ENCODE results near the gene GIPC2.
A peak's percentile ranks its signal among the peaks of the same experiment; 100 is the strongest.
"Not testable (repeated sequence)": the region's sequence is repeated elsewhere in the genome, so short reads cannot be mapped to it uniquely, and the experiment has no call there.

GIPC2 gene

DNA sequence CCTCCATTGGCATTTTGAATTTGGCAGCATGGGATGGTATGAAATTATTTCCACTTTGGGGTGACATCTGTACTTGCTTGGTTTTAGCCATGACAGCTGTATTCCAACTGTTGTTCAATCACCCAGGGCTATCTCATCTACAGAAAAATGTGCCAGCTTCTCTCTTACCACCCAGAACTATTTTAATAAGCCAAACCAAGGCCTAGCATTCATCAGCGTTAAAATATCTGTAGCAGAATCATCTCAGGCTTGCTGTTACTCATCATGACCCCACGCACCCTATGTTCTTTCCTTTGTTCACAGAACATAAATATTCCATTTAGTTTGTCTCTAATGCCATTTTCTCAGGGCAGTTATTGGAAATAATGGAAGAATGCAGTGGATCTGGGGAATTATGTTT, 49.8 kb downstream of the GIPC2 start:
- DNase-seq (ENCODE audit: low spot score), result no peak

- no peak for DNase-seq (ENCODE audit: low spot score)
These were observed 50.3 kb downstream of the GIPC2 start for GRCh38 chr1:78096017-78096416.

GRCh38 chr1:78096976-78097375, 51.2 kb downstream of the GIPC2 start:
- DNase-seq (ENCODE audit: low spot score), result no peak

DNA sequence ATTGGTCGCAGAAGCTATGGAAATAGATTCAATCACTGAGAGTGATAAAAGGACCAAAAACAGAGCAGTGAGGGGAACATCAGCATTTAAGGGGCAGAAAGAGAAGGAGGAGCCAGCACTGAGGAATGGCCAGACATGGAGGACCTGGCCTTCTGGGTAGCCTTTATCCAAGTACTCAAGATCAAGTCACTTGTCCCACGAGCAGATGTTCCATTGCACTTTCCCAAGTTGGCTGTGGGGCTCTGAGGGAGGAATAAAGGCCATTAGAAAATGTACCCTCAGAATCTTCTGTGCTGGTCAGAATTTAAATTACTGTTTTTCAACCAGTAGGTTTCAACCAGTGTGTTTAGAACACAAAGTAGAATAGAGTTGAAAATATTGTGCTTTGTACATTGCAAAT, 55.3 kb downstream of the GIPC2 start:
- no peak for DNase-seq (ENCODE audit: low spot score)

DNA sequence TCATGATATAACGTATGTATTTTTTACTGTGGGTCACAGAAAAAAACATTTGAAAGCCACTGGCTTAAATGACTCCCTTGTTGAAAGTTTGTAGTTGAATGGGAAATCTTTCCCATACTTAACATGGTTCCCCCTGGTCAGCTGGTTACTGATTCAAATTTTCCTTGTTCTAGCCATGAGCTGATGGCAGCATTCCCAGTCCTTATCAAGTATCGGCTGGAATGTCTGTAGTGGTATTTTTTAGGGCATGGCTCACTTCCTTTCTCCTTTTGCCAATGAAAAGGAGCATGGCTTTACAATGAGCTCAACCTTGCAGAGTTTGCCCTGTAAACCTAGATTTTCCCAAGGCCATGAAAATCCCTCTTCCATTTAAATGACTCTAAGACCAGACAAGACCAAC, 55.7 kb downstream of the GIPC2 start:
- no peak for DNase-seq (ENCODE audit: low spot score)

GRCh38 chr1:78102082-78102481, 56.3 kb downstream of the GIPC2 start:
- no peak for DNase-seq (ENCODE audit: low spot score)

GRCh38 chr1:78102916-78103315, 57.1 kb downstream of the GIPC2 start:
- DNase-seq (ENCODE audit: low spot score), result no peak

DNA sequence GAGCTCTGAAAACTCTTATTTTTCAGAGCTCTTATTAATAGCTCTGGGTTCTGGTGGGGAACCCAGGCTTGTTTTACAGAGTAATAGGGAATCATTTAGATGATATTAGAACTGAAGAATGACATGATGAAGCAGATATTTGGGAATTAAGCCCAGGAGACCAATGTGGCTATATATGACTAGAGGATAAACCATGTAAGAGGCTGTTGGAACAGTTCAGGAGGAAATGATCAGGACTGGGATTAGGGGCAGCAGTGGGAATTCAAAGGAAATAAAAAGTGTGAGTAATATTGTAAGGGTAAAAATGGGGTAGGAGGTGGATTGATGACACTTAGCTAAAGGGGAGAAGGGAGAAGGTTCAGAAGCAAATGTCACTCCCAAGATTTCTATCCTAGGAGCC, 58.6 kb downstream of the GIPC2 start:
- DNase-seq (ENCODE audit: low spot score), result no peak

- not testable (repeated sequence) for DNase-seq (ENCODE audit: low spot score)
These were observed 63.9 kb downstream of the GIPC2 start for GRCh38 chr1:78109659-78110058.

- DNase-seq (ENCODE audit: low spot score), result no peak
These were observed 67.6 kb downstream of the GIPC2 start for GRCh38 chr1:78113156-78113916.

DNA sequence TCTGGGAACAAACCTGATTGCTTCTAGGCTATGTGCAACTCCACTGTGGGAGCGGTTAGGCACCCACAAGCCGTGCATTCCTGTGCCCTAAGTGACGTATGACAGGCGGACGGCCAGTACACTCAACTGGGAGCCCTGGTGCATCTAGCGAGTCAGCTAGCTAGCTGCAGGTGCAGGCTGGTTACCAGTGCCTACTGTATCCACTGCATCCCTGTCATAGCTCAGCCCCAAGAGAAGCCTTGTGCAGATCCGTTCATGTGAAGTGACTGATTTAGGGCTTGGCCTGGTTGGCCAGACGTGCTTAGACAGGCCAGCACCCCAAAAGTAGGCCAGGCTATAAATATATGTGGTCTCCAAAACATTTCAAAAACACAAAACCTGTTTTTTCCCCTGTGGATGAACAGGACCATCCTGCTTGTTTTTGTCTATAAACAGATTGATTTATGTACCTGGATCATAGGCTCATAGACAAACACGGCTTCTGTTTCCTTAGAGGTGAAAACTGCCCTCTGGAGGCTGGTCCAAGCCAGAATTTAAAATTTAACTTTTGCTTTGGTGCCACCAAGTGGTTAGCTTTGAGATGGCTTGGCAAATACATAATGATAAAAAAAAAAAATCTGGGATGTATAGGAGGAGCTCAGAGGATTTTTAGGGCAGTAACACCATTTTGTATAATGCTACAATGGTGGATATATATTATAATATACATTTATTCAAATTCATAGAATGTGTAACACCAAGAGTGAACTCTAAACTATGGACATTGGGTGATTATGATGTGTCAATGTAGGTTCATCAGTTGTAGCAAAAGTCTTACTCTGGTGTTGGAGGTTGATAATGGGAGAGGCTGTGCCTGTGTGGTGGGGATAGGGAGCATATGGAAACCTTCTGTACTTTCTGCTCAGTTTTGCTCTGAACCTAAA, 68.5 kb downstream of the GIPC2 start:
- peak; percentile 69 for DNase-seq (ENCODE audit: low spot score)

DNA sequence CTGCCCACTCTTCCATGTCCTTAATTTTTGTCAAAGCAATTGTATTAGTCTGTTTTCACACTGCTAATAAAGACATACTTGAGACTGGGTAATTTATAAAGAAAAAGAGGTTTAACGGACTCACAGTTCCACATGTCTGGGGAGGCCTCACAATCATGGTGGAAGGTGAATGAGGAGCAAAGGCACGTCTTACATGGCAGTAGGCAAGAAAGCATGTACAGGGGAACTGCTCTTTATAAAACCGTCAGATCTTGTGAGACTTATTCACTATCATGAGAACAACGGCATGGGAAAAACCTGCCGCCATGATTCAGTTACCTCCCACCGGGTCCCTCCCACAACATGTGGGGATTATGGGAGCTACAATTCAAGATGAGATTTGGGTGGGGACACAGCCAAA, 74.7 kb downstream of the GIPC2 start:
- DNase-seq (ENCODE audit: low spot score), result not testable (repeated sequence)

GRCh38 chr1:78121710-78122109, 75.9 kb downstream of the GIPC2 start:
- no peak for DNase-seq (ENCODE audit: low spot score)

GRCh38 chr1:78122389-78122788, 76.6 kb downstream of the GIPC2 start:
- DNase-seq (ENCODE audit: low spot score), result no peak

- no peak for DNase-seq (ENCODE audit: low spot score)
These were observed 80.7 kb downstream of the GIPC2 start for GRCh38 chr1:78126506-78126905.

- DNase-seq (ENCODE audit: low spot score), result no peak
These were observed 86.6 kb downstream of the GIPC2 start for GRCh38 chr1:78132174-78132947.

DNA sequence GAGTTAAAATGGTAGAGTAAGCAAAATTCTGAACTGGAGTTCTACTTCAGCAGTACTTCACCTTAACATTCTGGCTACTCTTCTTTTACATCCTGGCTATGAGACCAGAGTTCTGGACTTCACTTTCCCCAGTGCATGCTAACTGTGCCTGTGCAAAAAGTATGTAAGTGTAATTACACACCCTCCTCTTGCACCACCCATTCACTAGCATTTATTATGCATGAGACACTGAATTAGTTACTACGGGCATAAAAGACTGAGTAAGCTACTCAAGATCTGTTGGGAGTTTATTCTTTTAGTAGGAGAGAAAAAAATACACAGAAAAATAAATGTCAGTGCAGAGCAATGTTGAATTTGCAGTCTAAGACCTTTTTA, 87.2 kb downstream of the GIPC2 start:
- no peak for DNase-seq (ENCODE audit: low spot score)

- DNase-seq (ENCODE audit: low spot score), result no peak
These were observed 90.9 kb downstream of the GIPC2 start for GRCh38 chr1:78136680-78137079.

DNA sequence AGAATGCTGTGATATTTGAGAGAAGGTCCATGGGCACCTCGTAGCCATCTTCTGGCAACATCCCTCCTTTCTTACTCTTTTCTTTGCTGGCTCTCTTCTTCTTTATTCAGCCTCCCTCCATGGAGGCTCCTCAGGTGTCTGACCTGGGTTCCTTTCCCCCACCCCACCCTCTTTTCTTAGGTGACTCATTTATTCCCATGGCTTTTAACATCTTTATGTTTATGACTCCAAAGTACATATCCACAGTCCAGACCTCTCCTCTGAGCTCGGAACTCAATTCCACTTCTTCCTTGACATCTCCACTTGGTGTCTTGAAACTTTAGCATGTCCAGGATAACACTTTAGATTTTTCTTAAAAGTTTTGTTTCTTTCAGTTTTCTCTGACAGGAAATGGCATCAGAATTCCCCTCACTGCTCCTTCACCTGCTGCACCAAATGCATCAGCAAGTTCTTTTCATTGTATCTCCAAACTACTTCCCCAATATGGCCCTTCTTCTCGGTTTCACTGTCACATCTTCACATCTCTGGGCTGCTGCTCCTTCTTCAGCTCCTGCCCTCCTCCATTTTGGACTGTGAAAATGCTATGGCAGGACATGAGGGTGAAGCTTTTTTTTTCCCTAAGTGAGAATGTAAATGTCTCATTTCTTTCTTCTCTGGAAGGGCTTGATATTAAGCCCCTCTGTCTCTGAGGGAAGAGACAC, 95.9 kb downstream of the GIPC2 start:
- no peak for DNase-seq (ENCODE audit: low spot score)

DNA sequence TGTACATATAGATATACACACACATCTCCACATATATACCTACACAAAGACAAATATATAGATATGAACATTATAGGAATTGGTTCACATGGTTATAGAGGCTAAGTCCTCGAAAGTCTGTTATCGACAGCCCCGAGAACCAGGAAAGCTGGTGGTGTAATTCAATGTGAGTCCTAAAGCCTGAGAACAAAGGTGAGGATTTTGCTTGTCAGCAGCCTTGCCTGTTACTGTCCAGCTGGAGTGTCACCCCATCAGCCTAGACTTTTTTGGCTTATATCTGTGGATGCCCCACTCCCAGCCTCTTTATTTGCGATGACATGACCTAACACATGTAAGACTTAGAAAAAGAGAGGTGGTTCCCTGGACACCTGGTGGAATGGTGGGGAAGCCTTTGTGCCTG, 97.0 kb downstream of the GIPC2 start:
- no peak for DNase-seq (ENCODE audit: low spot score)

DNA sequence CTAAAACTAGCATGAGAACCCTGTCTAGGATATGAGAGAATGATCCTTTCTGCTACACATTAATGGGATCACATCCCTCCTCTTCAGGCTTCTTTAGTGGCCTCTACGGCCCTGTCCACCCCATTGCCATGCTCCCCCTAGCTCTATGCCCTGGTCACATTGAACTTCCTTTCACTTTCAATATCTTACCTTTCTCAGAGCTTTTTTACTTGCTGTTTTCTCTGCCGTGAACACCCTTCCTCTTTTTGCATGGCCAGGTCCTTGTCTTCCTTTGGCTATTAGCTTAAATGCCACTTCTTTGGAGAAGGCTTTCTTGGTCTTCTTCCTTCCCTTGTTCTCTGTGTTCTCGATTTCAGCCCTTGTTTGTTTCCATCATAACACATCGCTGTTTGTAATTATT, 97.4 kb downstream of the GIPC2 start:
- DNase-seq (ENCODE audit: low spot score), result no peak

- no peak for DNase-seq (ENCODE audit: low spot score)
These were observed 97.9 kb downstream of the GIPC2 start for GRCh38 chr1:78143673-78144072.
